NB4 (cell line): ENCODE measurements around the gene PBX3.

Experiments
- DNase-seq: peaks from one replicate; pipeline ENCODE4 v3.0.0; 2010; ENCODE audit warnings: low read depth
- H3K4me3 ChIP-seq: one replicate; pipeline ENCODE4 v1.5.1; 2011; ENCODE audit warnings: mild to moderate bottlenecking, low read depth, low read length, moderate library complexity
- MYC ChIP-seq: IDR thresholded peaks from 2 replicates; pipeline ENCODE4 v1.6.1; 2011; ENCODE audit warnings: low read depth, low read length
- POLR2A ChIP-seq: IDR thresholded peaks from 2 replicates; pipeline ENCODE4 v1.6.1; 2011; ENCODE audit warnings: mild to moderate bottlenecking; ENCODE audit not compliant: insufficient read length; ENCODE audit errors: extremely low read depth
- TF ChIP-seq, protein P1 (sequence below): IDR thresholded peaks from one replicate; pipeline ENCODE4 v1.5.1; 2012; ENCODE audit warnings: low read depth, low read length
- TF ChIP-seq, protein P2 (sequence below): IDR thresholded peaks from 2 replicates; pipeline ENCODE4 v1.6.1; 2011; ENCODE audit warnings: low read depth, low read length

PBX3 gene

DNA sequence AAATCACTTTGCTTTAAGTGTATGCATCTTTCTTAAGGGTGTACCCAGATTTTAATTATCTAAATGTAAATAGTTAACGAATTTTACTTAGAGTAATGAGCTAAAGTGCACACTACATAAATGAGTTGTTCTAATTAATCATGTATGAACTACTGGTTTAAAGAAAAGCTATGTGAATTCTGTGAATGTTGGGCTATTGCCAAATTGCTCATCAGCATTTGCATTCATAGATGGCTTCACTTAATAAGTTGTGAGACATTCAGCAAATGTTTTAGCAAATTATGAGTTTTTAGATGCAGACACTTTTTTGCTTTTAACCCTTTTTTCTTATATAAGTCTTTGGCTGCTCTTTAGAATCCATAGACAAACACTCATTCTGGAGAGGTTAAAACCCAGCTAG is 175.7 kb downstream of the PBX3 start:
- no peak for DNase-seq
- TF ChIP-seq, protein P1, sequence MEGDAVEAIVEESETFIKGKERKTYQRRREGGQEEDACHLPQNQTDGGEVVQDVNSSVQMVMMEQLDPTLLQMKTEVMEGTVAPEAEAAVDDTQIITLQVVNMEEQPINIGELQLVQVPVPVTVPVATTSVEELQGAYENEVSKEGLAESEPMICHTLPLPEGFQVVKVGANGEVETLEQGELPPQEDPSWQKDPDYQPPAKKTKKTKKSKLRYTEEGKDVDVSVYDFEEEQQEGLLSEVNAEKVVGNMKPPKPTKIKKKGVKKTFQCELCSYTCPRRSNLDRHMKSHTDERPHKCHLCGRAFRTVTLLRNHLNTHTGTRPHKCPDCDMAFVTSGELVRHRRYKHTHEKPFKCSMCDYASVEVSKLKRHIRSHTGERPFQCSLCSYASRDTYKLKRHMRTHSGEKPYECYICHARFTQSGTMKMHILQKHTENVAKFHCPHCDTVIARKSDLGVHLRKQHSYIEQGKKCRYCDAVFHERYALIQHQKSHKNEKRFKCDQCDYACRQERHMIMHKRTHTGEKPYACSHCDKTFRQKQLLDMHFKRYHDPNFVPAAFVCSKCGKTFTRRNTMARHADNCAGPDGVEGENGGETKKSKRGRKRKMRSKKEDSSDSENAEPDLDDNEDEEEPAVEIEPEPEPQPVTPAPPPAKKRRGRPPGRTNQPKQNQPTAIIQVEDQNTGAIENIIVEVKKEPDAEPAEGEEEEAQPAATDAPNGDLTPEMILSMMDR, result no peak
- no peak for TF ChIP-seq MYC
- TF ChIP-seq POLR2A, result no peak
- TF ChIP-seq, protein P2, sequence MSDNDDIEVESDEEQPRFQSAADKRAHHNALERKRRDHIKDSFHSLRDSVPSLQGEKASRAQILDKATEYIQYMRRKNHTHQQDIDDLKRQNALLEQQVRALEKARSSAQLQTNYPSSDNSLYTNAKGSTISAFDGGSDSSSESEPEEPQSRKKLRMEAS, result no peak
- no peak overlapping the region for H3K4me3 ChIP-seq

DNA sequence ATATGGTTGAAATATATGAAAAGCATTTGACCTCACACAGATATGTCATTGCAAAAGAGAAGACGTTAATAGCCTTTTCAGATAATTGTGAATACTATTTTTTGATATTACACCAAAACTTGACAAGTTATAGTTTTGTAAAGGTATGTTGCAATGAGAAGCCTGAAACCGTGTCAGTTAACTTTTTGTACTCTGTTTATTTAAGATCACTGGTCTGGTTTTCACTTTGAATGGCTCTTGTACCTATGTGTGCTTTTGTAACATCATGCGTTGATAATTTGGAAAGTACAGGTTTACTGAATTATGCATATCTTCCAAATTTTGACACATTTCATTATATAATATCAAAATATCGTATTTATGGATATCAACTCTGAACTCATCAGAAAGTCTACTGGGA is 177.2 kb downstream of the PBX3 start:
- H3K4me3 ChIP-seq, result no peak overlapping the region
- TF ChIP-seq, protein P2, result no peak
- no peak for DNase-seq

DNA sequence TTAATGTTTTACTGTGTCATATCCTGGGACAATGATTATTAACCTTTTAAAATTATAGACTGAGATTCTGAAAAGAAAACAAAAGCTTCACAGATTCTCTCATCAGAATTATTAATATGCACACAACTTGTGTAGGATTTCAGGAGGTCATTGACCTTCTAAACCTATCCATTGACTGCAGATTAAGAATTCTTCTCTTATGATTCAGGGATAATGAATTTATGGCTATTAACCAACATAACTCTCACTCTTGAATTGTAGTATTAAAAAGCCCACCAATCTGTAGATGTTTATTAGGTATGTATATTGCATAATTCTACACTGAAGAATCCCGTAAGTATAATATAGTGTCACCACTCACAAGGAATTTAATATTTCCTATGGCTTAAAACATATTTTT is 179.8 kb downstream of the PBX3 start:
- DNase-seq, result no peak
- no peak overlapping the region for H3K4me3 ChIP-seq
- TF ChIP-seq MYC, result no peak
- TF ChIP-seq POLR2A, result no peak
- TF ChIP-seq, protein P2, result no peak
- TF ChIP-seq, protein P1, result no peak

DNA sequence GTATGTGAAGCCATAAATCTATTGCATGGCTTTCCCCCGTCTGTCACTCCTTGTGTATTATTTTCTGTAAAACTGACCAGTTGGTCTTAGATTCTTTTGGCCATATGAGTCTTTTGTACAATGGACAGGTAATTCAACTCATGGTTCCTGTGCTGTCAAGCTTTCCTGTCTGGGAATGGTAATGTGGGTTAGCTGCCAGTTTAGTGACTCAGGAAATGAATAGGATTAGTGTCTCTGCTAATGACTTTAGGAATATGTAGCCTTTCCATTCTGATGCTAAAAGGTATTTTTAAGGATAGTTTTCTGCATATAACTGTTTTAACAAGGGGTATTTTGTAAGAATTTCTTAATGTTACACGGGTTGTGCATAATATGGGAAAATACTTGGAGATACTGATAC is 182.7 kb downstream of the PBX3 start:
- no peak overlapping the region for H3K4me3 ChIP-seq
- DNase-seq, result no peak
- TF ChIP-seq POLR2A, result no peak
- TF ChIP-seq, protein P2, result no peak
- no peak for TF ChIP-seq MYC
- TF ChIP-seq, protein P1, result no peak

DNA sequence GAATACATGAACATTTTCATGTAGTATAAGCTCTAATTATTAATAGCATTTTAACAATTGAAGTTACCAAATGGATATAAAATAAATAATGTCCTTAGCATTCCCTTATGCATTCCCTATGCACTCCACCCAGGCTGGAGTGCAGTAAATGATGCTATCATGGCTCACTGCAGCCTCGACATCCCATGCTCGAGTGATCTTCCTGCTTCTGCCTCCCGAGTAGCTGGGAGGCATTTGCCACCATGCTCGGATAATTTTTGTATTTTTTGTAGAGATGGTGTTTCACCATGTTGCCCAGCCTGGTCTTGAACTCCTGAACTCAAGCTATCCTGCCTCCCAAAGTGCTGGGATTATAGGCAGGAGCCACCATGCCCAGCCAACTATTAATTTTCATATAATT is 184.0 kb downstream of the PBX3 start:
- no peak overlapping the region for H3K4me3 ChIP-seq
- TF ChIP-seq, protein P1, result no peak
- TF ChIP-seq, protein P2, result no peak
- no peak for TF ChIP-seq POLR2A
- TF ChIP-seq MYC, result no peak
- DNase-seq, result no peak

DNA sequence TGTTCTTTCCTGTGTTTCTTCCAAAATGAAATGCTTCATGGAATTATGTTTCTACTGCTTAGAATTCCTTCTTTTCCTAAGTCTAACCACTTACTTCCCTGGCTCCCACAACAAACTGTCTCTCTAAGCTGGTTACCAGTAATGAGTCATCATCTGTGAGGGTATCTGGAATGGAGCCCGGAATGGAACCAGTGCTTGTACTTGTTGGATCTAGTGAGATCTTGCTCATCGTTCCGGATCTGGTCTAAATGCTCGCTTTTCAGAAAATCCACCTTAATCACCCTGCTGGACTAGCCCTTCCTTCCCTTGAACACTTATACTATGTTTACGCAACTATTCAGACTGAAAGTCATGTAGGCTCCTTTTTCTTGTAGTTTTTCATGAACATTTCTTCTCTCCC is 184.8 kb downstream of the PBX3 start:
- H3K4me3 ChIP-seq, result no peak overlapping the region
- TF ChIP-seq MYC (no peak), POLR2A (no peak)
- TF ChIP-seq, protein P2, result no peak
- TF ChIP-seq, protein P1, result no peak
- no peak for DNase-seq
